ENCODE measurements around the gene MVB12B.
A peak's percentile ranks its signal among the peaks of the same experiment; 100 is the strongest.

The MVB12B gene

GRCh38 chr9:126478216-126478981 lies 151.8 kb downstream of the MVB12B start:
- Histone ChIP-seq H3K4me1 (peaks cover 0 to 19% (median 12%) of the 10 kb centered on the region in 4 donors), H3K36me3 (peaks cover 0 to 20% (median under 1%) of the 10 kb centered on the region in 3 donors), H3K9me3 (no peaks in the 10 kb centered on the region), H3K27me3 (no peaks in the 10 kb centered on the region), H3K4me3 (no peak overlapping the region), H3K27ac (no peak overlapping the region)
- no peak for TF ChIP-seq CTCF (IDR thresholded peaks at IDR 0.05)
- no peak for DNase-seq
- intact Hi-C loops (cut with DNase I; ENCODE audit: low total_unique reads) = no loop called here

GRCh38 chr9:126479515-126479914 lies 152.9 kb downstream of the MVB12B start:
- TF ChIP-seq CTCF (IDR thresholded peaks at IDR 0.05) = no peak
- no peak for DNase-seq
- Histone ChIP-seq H3K4me1 (peaks cover 0 to 15% (median 12%) of the 10 kb centered on the region in 4 donors), H3K36me3 (peaks cover 0 to 29% (median 5%) of the 10 kb centered on the region in 3 donors), H3K27me3 (no peaks in the 10 kb centered on the region), H3K27ac (no peak overlapping the region), H3K4me3 (no peak overlapping the region), H3K9me3 (no peaks in the 10 kb centered on the region)
- intact Hi-C loops (cut with DNase I; ENCODE audit: low total_unique reads) = no loop called here

DNA sequence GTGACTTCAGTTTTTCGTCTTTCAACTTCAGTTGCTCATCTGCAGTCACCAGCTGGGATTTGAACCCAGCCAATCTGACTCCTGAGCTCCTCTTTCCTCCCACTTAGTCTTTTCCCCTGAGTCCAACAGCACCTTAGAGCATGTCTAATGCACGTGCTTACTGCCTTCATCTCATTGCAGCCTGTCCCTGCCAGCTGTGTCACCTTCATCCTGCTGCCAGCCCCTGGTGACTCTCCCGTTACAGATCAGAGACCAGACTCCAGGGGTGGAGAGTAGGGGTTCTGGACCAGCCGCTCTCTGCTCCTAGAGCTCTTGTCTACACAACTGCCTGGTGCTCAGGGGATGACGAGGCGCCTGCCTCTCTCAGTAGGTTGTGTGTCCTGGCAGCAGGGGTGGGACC lies 154.2 kb downstream of the MVB12B start:
- Histone ChIP-seq H3K27me3 (no peaks in the 10 kb centered on the region), H3K36me3 (peaks cover 0 to 28% (median 5%) of the 10 kb centered on the region in 3 donors), H3K4me3 (no peak overlapping the region), H3K9me3 (no peaks in the 10 kb centered on the region), H3K27ac (no peak overlapping the region), H3K4me1 (peaks cover 0 to 15% (median 12%) of the 10 kb centered on the region in 4 donors)
- DNase-seq = no peak
- TF ChIP-seq CTCF (IDR thresholded peaks at IDR 0.05) = no peak
- intact Hi-C loops (cut with DNase I; ENCODE audit: low total_unique reads) = no loop called here

DNA sequence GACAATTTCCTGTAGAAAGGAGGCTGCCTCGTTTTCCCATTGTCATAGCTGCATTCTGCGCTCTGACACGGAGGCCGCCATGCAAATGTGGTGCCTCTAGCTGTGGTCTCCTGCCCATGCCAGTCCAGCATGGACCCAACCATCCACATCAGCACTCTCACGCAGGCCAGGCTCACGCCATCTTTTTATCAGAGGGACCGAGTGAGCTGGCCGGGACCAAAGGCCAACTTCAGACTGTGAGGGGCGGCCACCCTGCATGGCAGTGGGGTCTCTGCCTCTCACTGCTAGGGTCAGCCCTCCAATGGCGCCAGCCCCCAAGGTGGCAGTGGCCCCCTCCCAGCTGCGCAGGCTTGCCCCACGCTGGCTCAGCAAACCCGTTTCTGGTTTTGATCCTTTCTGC lies 155.2 kb downstream of the MVB12B start:
- no peak for TF ChIP-seq CTCF (IDR thresholded peaks at IDR 0.05)
- no peaks in the 10 kb centered on the region for H3K27me3 ChIP-seq
- peaks cover 0 to 15% (median 12%) of the 10 kb centered on the region in 4 donors for H3K4me1 ChIP-seq
- H3K36me3 ChIP-seq = peaks cover 0 to 37% (median 11%) of the 10 kb centered on the region in 3 donors
- H3K4me3 ChIP-seq = peak overlapping the region; percentile 32 to 43
- no peak for DNase-seq
- intact Hi-C loops (cut with DNase I; ENCODE audit: low total_unique reads) = no loop called here
- no peaks in the 10 kb centered on the region for H3K9me3 ChIP-seq
- peak overlapping the region; percentile 40 to 51 for H3K27ac ChIP-seq

GRCh38 chr9:126482361-126483044 lies 155.9 kb downstream of the MVB12B start:
- DNase-seq = peak in 1 of 2 donors; percentile 87
- no peaks in the 10 kb centered on the region for H3K9me3 ChIP-seq
- peaks cover 0 to 15% (median 12%) of the 10 kb centered on the region in 4 donors for H3K4me1 ChIP-seq
- TF ChIP-seq CTCF (IDR thresholded peaks at IDR 0.05) = peak; percentile 11 to 25
- peak overlapping the region; percentile 32 to 43 for H3K4me3 ChIP-seq
- H3K27me3 ChIP-seq = no peaks in the 10 kb centered on the region
- peak overlapping the region; percentile 40 to 51 for H3K27ac ChIP-seq
- intact Hi-C loops (cut with DNase I; ENCODE audit: low total_unique reads) = no loop called here
- peaks cover 0 to 37% (median 11%) of the 10 kb centered on the region in 3 donors for H3K36me3 ChIP-seq
